Measurements from ENCODE around the gene TMEM229A.

- TF ChIP-seq, protein P1, sequence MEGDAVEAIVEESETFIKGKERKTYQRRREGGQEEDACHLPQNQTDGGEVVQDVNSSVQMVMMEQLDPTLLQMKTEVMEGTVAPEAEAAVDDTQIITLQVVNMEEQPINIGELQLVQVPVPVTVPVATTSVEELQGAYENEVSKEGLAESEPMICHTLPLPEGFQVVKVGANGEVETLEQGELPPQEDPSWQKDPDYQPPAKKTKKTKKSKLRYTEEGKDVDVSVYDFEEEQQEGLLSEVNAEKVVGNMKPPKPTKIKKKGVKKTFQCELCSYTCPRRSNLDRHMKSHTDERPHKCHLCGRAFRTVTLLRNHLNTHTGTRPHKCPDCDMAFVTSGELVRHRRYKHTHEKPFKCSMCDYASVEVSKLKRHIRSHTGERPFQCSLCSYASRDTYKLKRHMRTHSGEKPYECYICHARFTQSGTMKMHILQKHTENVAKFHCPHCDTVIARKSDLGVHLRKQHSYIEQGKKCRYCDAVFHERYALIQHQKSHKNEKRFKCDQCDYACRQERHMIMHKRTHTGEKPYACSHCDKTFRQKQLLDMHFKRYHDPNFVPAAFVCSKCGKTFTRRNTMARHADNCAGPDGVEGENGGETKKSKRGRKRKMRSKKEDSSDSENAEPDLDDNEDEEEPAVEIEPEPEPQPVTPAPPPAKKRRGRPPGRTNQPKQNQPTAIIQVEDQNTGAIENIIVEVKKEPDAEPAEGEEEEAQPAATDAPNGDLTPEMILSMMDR (IDR thresholded peaks at IDR 0.05): no peak
- TF ChIP-seq POLR2A (IDR thresholded peaks at IDR 0.05): no peak
These were observed 19.6 kb downstream of the TMEM229A start for GRCh38 chr7:124013306-124013705.
